Astrocyte (in vitro differentiated cells and primary cell): Measurements from ENCODE around the gene SLC4A3.

Source experiments
- EZH2 ChIP-seq: IDR thresholded peaks from 2 replicates; pipeline ENCODE4 v1.6.1; 2012; ENCODE audit warnings: mild to moderate bottlenecking, low read length, inconsistent platforms; ENCODE audit not compliant: insufficient read depth
- TF ChIP-seq, protein P1 (sequence below): IDR thresholded peaks from 2 replicates; pipeline ENCODE4 v1.5.1; 2011; ENCODE audit warnings: low read depth, mild to moderate bottlenecking, inconsistent platforms, low read length, moderate library complexity; ENCODE audit not compliant: insufficient read depth

DNA sequence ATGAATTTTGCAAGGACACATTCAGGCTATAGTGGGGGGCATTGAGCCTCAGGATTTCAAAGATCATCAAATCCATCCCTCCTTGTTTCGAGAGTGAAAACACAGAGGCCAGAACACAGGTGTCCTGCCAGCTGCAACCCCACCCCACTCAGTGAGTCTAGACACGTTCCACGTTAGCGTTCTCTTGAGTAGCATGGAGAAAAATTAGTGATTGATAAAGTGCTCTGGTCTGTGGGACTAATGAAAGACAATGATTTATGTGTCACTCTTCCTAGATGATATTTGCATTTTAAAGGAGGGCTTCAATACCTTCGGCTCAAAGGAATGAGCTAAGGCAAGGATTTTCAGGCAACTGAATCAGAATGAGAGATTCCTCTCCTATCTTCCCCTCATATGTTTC, 43.8 kb downstream of the SLC4A3 start:
- no peak for TF ChIP-seq EZH2
- TF ChIP-seq, protein P1, sequence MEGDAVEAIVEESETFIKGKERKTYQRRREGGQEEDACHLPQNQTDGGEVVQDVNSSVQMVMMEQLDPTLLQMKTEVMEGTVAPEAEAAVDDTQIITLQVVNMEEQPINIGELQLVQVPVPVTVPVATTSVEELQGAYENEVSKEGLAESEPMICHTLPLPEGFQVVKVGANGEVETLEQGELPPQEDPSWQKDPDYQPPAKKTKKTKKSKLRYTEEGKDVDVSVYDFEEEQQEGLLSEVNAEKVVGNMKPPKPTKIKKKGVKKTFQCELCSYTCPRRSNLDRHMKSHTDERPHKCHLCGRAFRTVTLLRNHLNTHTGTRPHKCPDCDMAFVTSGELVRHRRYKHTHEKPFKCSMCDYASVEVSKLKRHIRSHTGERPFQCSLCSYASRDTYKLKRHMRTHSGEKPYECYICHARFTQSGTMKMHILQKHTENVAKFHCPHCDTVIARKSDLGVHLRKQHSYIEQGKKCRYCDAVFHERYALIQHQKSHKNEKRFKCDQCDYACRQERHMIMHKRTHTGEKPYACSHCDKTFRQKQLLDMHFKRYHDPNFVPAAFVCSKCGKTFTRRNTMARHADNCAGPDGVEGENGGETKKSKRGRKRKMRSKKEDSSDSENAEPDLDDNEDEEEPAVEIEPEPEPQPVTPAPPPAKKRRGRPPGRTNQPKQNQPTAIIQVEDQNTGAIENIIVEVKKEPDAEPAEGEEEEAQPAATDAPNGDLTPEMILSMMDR = no peak
